K562 (cell line): ENCODE results near the gene SLC2A6.

Source experiments
- E2F4 ChIP-seq: sonication (generic); formaldehyde crosslinking; IDR thresholded peaks from 2 replicates; pipeline ENCODE4 v1.8.0; 2022; ENCODE audit warnings: mild to moderate bottlenecking, low read depth, missing genetic modification reagents
- EP300 ChIP-seq: IDR thresholded peaks from 2 replicates; pipeline ENCODE4 v1.6.1; 2012; ENCODE audit warnings: low read length, improper control_type of control experiment
- FOXJ3 ChIP-seq: sonication (generic); formaldehyde crosslinking; IDR thresholded peaks from 2 replicates; pipeline ENCODE4 v1.4.0; 2020; ENCODE audit warnings: mild to moderate bottlenecking, missing genetic modification reagents
- SIN3A ChIP-seq, 2 experiments: fragments of 150-350 bp in 1 of 2; IDR thresholded peaks; 2 replicates each; pipeline ENCODE4 v1.6.1; 2011 to 2016; ENCODE audit warnings: borderline replicate concordance in 2 of 2, low read depth in 2 of 2, low read length in 2 of 2, mild to moderate bottlenecking in 2 of 2, moderate library complexity in 2 of 2; ENCODE audit not compliant: control insufficient read depth in 1 of 2
- TAF1 ChIP-seq: IDR thresholded peaks from 2 replicates; pipeline ENCODE4 v1.6.1; 2011; ENCODE audit warnings: mild to moderate bottlenecking, low read length, moderate library complexity; ENCODE audit not compliant: insufficient read depth, control insufficient read depth, severe bottlenecking; ENCODE audit errors: extremely low read depth

GRCh38 chr9:133433351-133433843 lies 45.5 kb downstream of the SLC2A6 start:
- TF ChIP-seq FOXJ3 (CRISPR knock-in tag) (no peak), TAF1 (no peak), EP300 (no peak), E2F4 (CRISPR knock-in tag) (no peak), SIN3A (IDR thresholded peaks at IDR 0.05; ENCODE audit: borderline replicate concordance in 2 of 2, control insufficient read depth in 1 of 2, low read depth in 2 of 2, low read length in 2 of 2) (no peak)
